Liver (tissue), 9 donors: ENCODE data around the gene HUS1. TPM values are rescaled to one million over a fixed set of nuclear protein-coding genes. Genes with fewer than 3 reads are reported as not detected.

Experiments used
- DNase-seq: peaks from one replicate; pipeline ENCODE4 v3.0.0-alpha.2; 2017; ENCODE audit warnings: low spot score
- H3K27ac ChIP-seq, 2 donors: one replicate each; pipeline ENCODE4 v1.7.0; 2013; ENCODE audit warnings: inconsistent platforms in 2 of 2, low read length in 2 of 2, control low read depth in 1 of 2, low read depth in 1 of 2, mild to moderate bottlenecking in 1 of 2
- H3K27me3 ChIP-seq, 4 donors: one replicate each; pipeline versions ENCODE4 v1.6.1 to v1.7.0; 2013; ENCODE audit warnings: low read length in 3 of 4, inconsistent platforms in 1 of 4, mild to moderate bottlenecking in 1 of 4, moderate library complexity in 1 of 4; ENCODE audit not compliant: control insufficient read depth in 4 of 4, insufficient read depth in 4 of 4
- H3K36me3 ChIP-seq, 4 donors: one replicate each; pipeline versions ENCODE4 v1.6.1 to v1.7.0; 2013; ENCODE audit warnings: low read length in 3 of 4, mild to moderate bottlenecking in 3 of 4, low read depth in 1 of 4, moderate library complexity in 1 of 4; ENCODE audit not compliant: control insufficient read depth in 4 of 4, insufficient read depth in 3 of 4
- H3K4me1 ChIP-seq, 4 donors: one replicate each; pipeline versions ENCODE4 v1.6.1 to v1.7.0; 2013; ENCODE audit warnings: low read length in 3 of 4, mild to moderate bottlenecking in 3 of 4, moderate library complexity in 1 of 4; ENCODE audit not compliant: control insufficient read depth in 4 of 4, insufficient read depth in 4 of 4
- H3K4me3 ChIP-seq, 3 donors: one replicate each; pipeline versions ENCODE4 v1.6.1 to v1.7.0; 2013; ENCODE audit warnings: low read length in 3 of 3, control low read depth in 1 of 3, low read depth in 1 of 3, mild to moderate bottlenecking in 1 of 3
- H3K9ac ChIP-seq, 2 donors: one replicate each; pipeline ENCODE4 v1.7.0; 2013; ENCODE audit warnings: low read length in 2 of 2, mild to moderate bottlenecking in 2 of 2, moderate library complexity in 2 of 2, control low read depth in 1 of 2, low read depth in 1 of 2
- H3K9me3 ChIP-seq, 4 donors: one replicate each; pipeline versions ENCODE4 v1.6.1 to v1.7.0; 2013; ENCODE audit warnings: low read length in 3 of 4; ENCODE audit not compliant: control insufficient read depth in 4 of 4
- EGR1 ChIP-seq, 2 donors: IDR thresholded peaks; 2 replicates each; pipeline ENCODE4 v1.6.1; 2016 to 2018; ENCODE audit warnings: antibody characterized with exemption in 2 of 2, low read depth in 2 of 2
- FOXA1 ChIP-seq: IDR thresholded peaks from 2 replicates; pipeline ENCODE4 v1.6.1; 2016; ENCODE audit warnings: antibody characterized with exemption
- FOXA2 ChIP-seq: IDR thresholded peaks from 2 replicates; pipeline ENCODE4 v1.6.1; 2016; ENCODE audit warnings: antibody characterized with exemption
- GABPA ChIP-seq, 2 donors: IDR thresholded peaks in 1 of 2; conservative IDR thresholded peaks in 1 of 2; 2 replicates each; pipeline ENCODE4 v1.6.1; 2016; ENCODE audit warnings: antibody characterized with exemption in 2 of 2, mild to moderate bottlenecking in 1 of 2, moderate library complexity in 1 of 2
- HNF4A ChIP-seq, 2 donors: conservative IDR thresholded peaks; 2 replicates each; pipeline ENCODE4 v1.6.1; 2016; ENCODE audit warnings: antibody characterized with exemption in 2 of 2, mild to moderate bottlenecking in 2 of 2
- JUND ChIP-seq, 2 donors: IDR thresholded peaks; 2 replicates each; pipeline ENCODE4 v1.6.1; 2016; ENCODE audit warnings: antibody characterized with exemption in 2 of 2
- NR2F2 ChIP-seq: IDR thresholded peaks from 2 replicates; pipeline ENCODE4 v1.6.1; 2016; ENCODE audit warnings: antibody characterized with exemption
- RAD21 ChIP-seq, 2 donors: IDR thresholded peaks; 2 replicates each; pipeline ENCODE4 v1.6.1; 2016; ENCODE audit warnings: antibody characterized with exemption in 2 of 2, mild to moderate bottlenecking in 2 of 2
- RXRA ChIP-seq, 2 donors: IDR thresholded peaks; 2 replicates each; pipeline ENCODE4 v1.6.1; 2017 to 2018; ENCODE audit warnings: antibody characterized with exemption in 2 of 2, mild to moderate bottlenecking in 1 of 2
- SP1 ChIP-seq: IDR thresholded peaks from 2 replicates; pipeline ENCODE4 v1.6.1; 2018; ENCODE audit warnings: antibody characterized with exemption, mild to moderate bottlenecking
- TAF1 ChIP-seq: conservative IDR thresholded peaks from 2 replicates; pipeline ENCODE4 v1.6.1; 2016; ENCODE audit warnings: antibody characterized with exemption, mild to moderate bottlenecking
- YY1 ChIP-seq: IDR thresholded peaks from 2 replicates; pipeline ENCODE4 v1.6.1; 2016; ENCODE audit warnings: antibody characterized with exemption, mild to moderate bottlenecking
- WGBS: extraction: QIAGEN DNeasy Blood & Tissue Kit; methylation state at CpG from one replicate; pipeline ENCODE4 v1.1.7; 2013; 5-methylcytosine and 5-hydroxymethylcytosine counted together
- polyA plus RNA-seq, 2 donors: library from polyadenylated mRNA; stranded (reverse) in 1 of 2; unstranded in 1 of 2; fragments of 200-250 nt in 1 of 2; fragments of >200 nt in 1 of 2; fragmentation: Nextera tagmentation in 1 of 2; extraction: Ambion mirVana in 1 of 2; gene quantifications; one replicate each; pipeline versions ENCODE4 v1.2.1 to v1.2.3, GENCODE V29; 2013 to 2015
- total RNA-seq, 2 donors: library from RNA; depleted of rRNA; stranded (reverse); fragments of >200 nt; gene quantifications; one replicate each; pipeline ENCODE4 v1.2.3, GENCODE V29; 2014
- TF ChIP-seq, protein P1 (sequence below): IDR thresholded peaks from 2 replicates; pipeline ENCODE4 v1.6.1; 2016; ENCODE audit warnings: antibody characterized with exemption
- TF ChIP-seq, protein P2 (sequence below): fragments of 150-350 bp; IDR thresholded peaks from 2 replicates; pipeline ENCODE4 v1.5.1; 2017; ENCODE audit warnings: improper control_type of control experiment, low read depth, low read length; ENCODE audit not compliant: missing input control
- TF ChIP-seq, protein P3 (sequence below): IDR thresholded peaks from 2 replicates; pipeline ENCODE4 v1.6.1; 2016; ENCODE audit warnings: antibody characterized with exemption
- donor health status: healthy.
- donor health status: healthy.
- donor health status: healthy.
- donor health status: healthy.
- donor health status: healthy.

Gene HUS1
- total and polyA plus RNA-seq, 4 donors: 9.2 to 39.0 (median 18.4) TPM

DNA sequence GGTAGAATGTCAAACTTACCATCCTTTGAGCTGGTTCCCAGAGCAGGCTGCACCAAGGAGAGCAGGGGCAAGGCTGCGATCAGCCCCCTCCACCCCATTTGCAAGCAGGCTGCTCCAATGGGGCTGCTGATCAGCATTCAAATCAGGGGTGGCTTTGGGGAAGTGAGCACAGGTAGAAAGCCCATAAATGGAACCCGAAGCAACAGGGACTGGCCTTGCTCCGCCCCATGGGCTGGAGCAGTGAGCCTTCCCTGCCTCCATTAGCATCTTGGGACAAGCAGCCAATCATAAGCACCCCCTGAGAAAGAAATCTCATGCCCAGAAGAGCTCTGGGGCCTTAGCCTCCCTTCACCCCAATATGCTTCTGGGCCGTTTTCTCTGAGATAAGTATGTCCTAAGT, 27.2 kb downstream of the HUS1 start:
- Histone ChIP-seq H3K4me3 (no peak overlapping the region), H3K36me3 (peaks cover 0 to 18% (median 10%) of the 10 kb centered on the region in 4 donors), H3K4me1 (peaks cover 0 to 5% (median 1%) of the 10 kb centered on the region in 4 donors), H3K9ac (no peak overlapping the region), H3K9me3 (no peaks in the 10 kb centered on the region), H3K27me3 (no peaks in the 10 kb centered on the region), H3K27ac (no peak overlapping the region)
- DNase-seq: no peak
- no peak for TF ChIP-seq RAD21 (IDR thresholded peaks at IDR 0.05)
- TF ChIP-seq NR2F2: no peak
- no peak for TF ChIP-seq TAF1
- TF ChIP-seq, protein P1, sequence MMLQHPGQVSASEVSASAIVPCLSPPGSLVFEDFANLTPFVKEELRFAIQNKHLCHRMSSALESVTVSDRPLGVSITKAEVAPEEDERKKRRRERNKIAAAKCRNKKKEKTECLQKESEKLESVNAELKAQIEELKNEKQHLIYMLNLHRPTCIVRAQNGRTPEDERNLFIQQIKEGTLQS: no peak
- TF ChIP-seq YY1: no peak
- no peak for TF ChIP-seq HNF4A (conservative IDR thresholded peaks at IDR 0.05)
- TF ChIP-seq JUND (IDR thresholded peaks at IDR 0.05): no peak
- TF ChIP-seq FOXA2: no peak
- WGBS: 86% methylated on average over 4 of the region's 4 CpGs

DNA sequence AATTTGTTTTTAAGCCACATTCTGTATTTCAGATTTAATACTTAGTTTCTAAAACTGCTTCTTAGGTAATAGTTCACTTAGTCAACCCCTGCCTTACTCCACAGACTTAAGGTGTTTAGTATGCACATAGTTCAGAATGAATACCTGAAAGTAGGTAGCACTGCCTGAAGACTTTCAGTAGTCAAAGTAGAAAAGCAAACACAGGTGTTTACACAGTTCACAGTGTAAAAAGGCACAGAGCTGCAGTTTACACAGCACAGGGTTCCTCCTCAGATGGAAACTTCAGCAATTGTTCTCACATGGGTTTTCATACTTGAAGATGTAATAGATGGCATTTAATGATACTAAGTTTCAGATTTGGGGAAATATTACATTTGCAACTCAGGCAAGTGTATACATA, 28.0 kb downstream of the HUS1 start:
- Histone ChIP-seq H3K27ac (no peak overlapping the region), H3K4me3 (no peak overlapping the region), H3K9ac (no peak overlapping the region), H3K27me3 (no peaks in the 10 kb centered on the region), H3K36me3 (peaks cover 0 to 14% (median 10%) of the 10 kb centered on the region in 4 donors), H3K9me3 (no peaks in the 10 kb centered on the region), H3K4me1 (peaks cover 0 to 5% (median 1%) of the 10 kb centered on the region in 4 donors)
- no peak for DNase-seq
- TF ChIP-seq RAD21 (IDR thresholded peaks at IDR 0.05) (no peak), GABPA (IDR thresholded peaks at IDR 0.05 in 1 of 2, conservative IDR thresholded peaks at IDR 0.05 in 1 of 2) (no peak), FOXA2 (peak; percentile 85), HNF4A (conservative IDR thresholded peaks at IDR 0.05) (no peak), TAF1 (no peak), YY1 (no peak), FOXA1 (peak; percentile 65), NR2F2 (no peak)
- TF ChIP-seq, protein P2, sequence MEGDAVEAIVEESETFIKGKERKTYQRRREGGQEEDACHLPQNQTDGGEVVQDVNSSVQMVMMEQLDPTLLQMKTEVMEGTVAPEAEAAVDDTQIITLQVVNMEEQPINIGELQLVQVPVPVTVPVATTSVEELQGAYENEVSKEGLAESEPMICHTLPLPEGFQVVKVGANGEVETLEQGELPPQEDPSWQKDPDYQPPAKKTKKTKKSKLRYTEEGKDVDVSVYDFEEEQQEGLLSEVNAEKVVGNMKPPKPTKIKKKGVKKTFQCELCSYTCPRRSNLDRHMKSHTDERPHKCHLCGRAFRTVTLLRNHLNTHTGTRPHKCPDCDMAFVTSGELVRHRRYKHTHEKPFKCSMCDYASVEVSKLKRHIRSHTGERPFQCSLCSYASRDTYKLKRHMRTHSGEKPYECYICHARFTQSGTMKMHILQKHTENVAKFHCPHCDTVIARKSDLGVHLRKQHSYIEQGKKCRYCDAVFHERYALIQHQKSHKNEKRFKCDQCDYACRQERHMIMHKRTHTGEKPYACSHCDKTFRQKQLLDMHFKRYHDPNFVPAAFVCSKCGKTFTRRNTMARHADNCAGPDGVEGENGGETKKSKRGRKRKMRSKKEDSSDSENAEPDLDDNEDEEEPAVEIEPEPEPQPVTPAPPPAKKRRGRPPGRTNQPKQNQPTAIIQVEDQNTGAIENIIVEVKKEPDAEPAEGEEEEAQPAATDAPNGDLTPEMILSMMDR: no peak

DNA sequence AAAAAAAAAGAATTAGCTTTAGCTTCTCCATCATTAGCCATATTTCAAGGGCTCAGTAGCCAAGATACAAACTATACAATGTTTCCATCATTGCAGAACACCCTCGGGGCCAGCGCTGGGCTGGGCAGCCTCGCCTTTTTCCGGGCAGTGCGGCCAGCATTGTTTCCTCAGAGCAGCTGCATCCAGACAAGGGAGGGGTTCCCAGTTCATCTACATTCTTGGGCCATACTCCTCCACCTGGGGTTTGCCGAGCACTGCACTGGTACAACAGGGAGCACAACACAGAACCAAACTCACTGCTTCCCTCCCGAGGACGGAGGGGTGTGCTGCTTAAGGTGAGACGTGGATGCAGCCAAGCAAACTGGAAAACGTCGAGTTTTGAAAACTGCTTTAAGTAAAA, 28.7 kb downstream of the HUS1 start:
- H3K27ac ChIP-seq: no peak overlapping the region
- peaks cover 0 to 12% (median 10%) of the 10 kb centered on the region in 4 donors for H3K36me3 ChIP-seq
- H3K4me3 ChIP-seq: no peak overlapping the region
- TF ChIP-seq, protein P2: no peak
- TF ChIP-seq RXRA (IDR thresholded peaks at IDR 0.05) (no peak), EGR1 (IDR thresholded peaks at IDR 0.05; ENCODE audit: low read depth in 2 of 2) (no peak), SP1 (no peak), HNF4A (conservative IDR thresholded peaks at IDR 0.05) (no peak), RAD21 (IDR thresholded peaks at IDR 0.05) (no peak), GABPA (IDR thresholded peaks at IDR 0.05 in 1 of 2, conservative IDR thresholded peaks at IDR 0.05 in 1 of 2) (no peak), TAF1 (no peak)
- TF ChIP-seq, protein P3, sequence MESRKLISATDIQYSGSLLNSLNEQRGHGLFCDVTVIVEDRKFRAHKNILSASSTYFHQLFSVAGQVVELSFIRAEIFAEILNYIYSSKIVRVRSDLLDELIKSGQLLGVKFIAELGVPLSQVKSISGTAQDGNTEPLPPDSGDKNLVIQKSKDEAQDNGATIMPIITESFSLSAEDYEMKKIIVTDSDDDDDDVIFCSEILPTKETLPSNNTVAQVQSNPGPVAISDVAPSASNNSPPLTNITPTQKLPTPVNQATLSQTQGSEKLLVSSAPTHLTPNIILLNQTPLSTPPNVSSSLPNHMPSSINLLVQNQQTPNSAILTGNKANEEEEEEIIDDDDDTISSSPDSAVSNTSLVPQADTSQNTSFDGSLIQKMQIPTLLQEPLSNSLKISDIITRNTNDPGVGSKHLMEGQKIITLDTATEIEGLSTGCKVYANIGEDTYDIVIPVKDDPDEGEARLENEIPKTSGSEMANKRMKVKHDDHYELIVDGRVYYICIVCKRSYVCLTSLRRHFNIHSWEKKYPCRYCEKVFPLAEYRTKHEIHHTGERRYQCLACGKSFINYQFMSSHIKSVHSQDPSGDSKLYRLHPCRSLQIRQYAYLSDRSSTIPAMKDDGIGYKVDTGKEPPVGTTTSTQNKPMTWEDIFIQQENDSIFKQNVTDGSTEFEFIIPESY: no peak
- H3K27me3 ChIP-seq: no peaks in the 10 kb centered on the region
- no peak for DNase-seq
- 77% methylated on average over 11 of the region's 11 CpGs for WGBS
- H3K4me1 ChIP-seq: peaks cover 0 to 5% (median 1%) of the 10 kb centered on the region in 4 donors
- no peak overlapping the region for H3K9ac ChIP-seq
- H3K9me3 ChIP-seq: no peaks in the 10 kb centered on the region
